Osteocyte (in vitro differentiated cells): Measurements from ENCODE around the gene ERGIC1. TPM values are rescaled to one million over a fixed set of nuclear protein-coding genes. Genes with fewer than 3 reads are reported as not detected.
"Not testable (repeated sequence)": the region's sequence is repeated elsewhere in the genome, so short reads cannot be mapped to it uniquely, and the experiment has no call there.

Source experiments
- DNase-seq: peaks from one replicate; pipeline ENCODE4 v3.0.0; 2021; ENCODE audit warnings: mixed read lengths; ENCODE audit not compliant: unreplicated experiment; ENCODE audit errors: extremely low spot score
- H3K27ac Mint-ChIP-seq: one replicate; pipeline ENCODE4 v1.8.0; 2021; ENCODE audit warnings: mild to moderate bottlenecking, mixed read lengths; ENCODE audit not compliant: unreplicated experiment
- H3K27me3 Mint-ChIP-seq: one replicate; pipeline ENCODE4 v1.8.0; 2021; ENCODE audit warnings: mixed read lengths; ENCODE audit not compliant: unreplicated experiment
- H3K36me3 Mint-ChIP-seq: one replicate; pipeline ENCODE4 v1.8.0; 2021; ENCODE audit warnings: mixed read lengths; ENCODE audit not compliant: unreplicated experiment
- H3K4me1 Mint-ChIP-seq: one replicate; pipeline ENCODE4 v1.8.0; 2021; ENCODE audit warnings: mixed read lengths; ENCODE audit not compliant: unreplicated experiment
- H3K4me3 Mint-ChIP-seq: one replicate; pipeline ENCODE4 v1.8.0; 2021; ENCODE audit warnings: mild to moderate bottlenecking, moderate library complexity, mixed read lengths; ENCODE audit not compliant: unreplicated experiment
- H3K9me3 Mint-ChIP-seq: one replicate; pipeline ENCODE4 v1.8.0; 2021; ENCODE audit warnings: mixed read lengths; ENCODE audit not compliant: unreplicated experiment
- total RNA-seq: library from RNA; stranded (reverse); gene quantifications from 2 replicates; pipeline ENCODE4 v1.2.1, GENCODE V29; 2021
- TF ChIP-seq, protein P1 (sequence below): fragments of 200-600 bp; sonication (generic); IDR thresholded peaks from 2 replicates; pipeline ENCODE4 v1.5.0; 2021; ENCODE audit warnings: antibody characterized with exemption, mild to moderate bottlenecking, moderate library complexity

ERGIC1 gene
- total RNA-seq, 1 donor from 2014 or later: 174 TPM

DNA sequence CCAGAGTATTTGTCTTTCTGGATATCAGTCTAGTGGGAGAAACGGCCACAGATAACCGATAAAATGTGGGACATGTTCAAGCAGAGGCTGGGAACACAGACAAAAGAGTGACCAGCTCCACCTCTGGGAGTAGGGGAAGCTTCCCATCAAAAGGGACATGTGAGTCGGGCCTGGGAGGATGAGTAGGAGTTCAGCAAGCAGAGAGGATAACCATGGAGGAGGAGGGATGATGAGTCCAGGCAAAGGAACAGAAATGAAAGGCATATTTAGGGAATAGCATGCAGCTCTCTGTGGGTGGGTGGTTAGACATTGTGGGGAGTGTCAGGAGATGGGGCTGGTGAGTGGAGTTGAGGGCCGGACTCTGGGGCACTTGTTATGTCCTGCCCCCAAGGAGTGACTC is 61.5 kb downstream of the ERGIC1 start:
- Mint-ChIP-seq H3K36me3 (peaks cover 21% of the 10 kb centered on the region), H3K27ac (peak overlapping the region; percentile 67), H3K4me3 (no peak overlapping the region), H3K27me3 (no peaks in the 10 kb centered on the region), H3K9me3 (no peaks in the 10 kb centered on the region), H3K4me1 (peaks cover 59% of the 10 kb centered on the region)
- TF ChIP-seq, protein P1, sequence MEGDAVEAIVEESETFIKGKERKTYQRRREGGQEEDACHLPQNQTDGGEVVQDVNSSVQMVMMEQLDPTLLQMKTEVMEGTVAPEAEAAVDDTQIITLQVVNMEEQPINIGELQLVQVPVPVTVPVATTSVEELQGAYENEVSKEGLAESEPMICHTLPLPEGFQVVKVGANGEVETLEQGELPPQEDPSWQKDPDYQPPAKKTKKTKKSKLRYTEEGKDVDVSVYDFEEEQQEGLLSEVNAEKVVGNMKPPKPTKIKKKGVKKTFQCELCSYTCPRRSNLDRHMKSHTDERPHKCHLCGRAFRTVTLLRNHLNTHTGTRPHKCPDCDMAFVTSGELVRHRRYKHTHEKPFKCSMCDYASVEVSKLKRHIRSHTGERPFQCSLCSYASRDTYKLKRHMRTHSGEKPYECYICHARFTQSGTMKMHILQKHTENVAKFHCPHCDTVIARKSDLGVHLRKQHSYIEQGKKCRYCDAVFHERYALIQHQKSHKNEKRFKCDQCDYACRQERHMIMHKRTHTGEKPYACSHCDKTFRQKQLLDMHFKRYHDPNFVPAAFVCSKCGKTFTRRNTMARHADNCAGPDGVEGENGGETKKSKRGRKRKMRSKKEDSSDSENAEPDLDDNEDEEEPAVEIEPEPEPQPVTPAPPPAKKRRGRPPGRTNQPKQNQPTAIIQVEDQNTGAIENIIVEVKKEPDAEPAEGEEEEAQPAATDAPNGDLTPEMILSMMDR: no peak
- DNase-seq: no peak

DNA sequence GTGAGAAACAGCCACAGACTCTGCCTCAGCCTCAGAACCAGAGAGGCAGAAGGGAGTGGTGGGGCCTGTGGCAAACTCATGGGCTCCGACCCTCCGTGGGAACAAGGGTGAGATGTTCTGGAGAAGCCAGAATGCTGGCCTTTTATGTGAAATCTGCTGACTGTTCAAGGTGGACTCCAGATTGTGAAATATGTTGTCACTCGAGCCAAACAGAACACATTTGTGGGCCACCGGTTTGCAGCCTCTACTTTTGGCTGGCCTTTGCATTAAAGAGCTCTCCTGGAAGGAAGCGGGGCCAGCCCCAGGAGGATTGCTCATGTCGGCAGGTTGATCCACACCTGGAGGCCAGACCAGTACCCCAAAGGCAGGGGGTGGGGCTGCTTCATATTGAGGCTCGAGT is 62.4 kb downstream of the ERGIC1 start:
- H3K9me3 Mint-ChIP-seq: no peaks in the 10 kb centered on the region
- TF ChIP-seq, protein P1: no peak
- no peak overlapping the region for H3K4me3 Mint-ChIP-seq
- no peak for DNase-seq
- peak overlapping the region; percentile 98 for H3K27ac Mint-ChIP-seq
- H3K27me3 Mint-ChIP-seq: no peaks in the 10 kb centered on the region
- peaks cover 16% of the 10 kb centered on the region for H3K36me3 Mint-ChIP-seq
- H3K4me1 Mint-ChIP-seq: peaks cover 67% of the 10 kb centered on the region

DNA sequence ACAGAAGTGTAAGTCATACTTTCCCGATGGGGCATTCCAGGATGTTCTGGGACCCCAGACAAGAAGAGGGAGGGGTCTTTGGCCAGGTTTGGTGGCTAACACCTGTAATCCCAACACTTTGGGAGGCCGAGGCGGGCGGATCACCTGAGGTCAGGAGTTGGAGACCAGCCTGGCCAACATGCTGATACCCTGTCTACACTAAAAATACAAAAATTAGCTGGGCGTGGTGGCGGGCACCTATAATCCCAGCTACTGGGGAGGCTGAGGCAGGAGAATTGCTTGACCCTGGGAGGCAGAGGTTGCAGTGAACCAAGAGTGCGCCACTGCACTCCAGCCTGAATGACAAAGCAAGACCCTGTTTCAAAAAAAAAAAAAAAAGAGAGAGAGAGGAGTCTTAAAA is 63.0 kb downstream of the ERGIC1 start:
- not testable (repeated sequence) for H3K27me3 Mint-ChIP-seq, H3K9me3 Mint-ChIP-seq, DNase-seq, H3K4me3 Mint-ChIP-seq
- Mint-ChIP-seq H3K36me3 (peaks cover 12% of the 10 kb centered on the region), H3K4me1 (peaks cover 67% of the 10 kb centered on the region), H3K27ac (peak overlapping the region; percentile 98)

DNA sequence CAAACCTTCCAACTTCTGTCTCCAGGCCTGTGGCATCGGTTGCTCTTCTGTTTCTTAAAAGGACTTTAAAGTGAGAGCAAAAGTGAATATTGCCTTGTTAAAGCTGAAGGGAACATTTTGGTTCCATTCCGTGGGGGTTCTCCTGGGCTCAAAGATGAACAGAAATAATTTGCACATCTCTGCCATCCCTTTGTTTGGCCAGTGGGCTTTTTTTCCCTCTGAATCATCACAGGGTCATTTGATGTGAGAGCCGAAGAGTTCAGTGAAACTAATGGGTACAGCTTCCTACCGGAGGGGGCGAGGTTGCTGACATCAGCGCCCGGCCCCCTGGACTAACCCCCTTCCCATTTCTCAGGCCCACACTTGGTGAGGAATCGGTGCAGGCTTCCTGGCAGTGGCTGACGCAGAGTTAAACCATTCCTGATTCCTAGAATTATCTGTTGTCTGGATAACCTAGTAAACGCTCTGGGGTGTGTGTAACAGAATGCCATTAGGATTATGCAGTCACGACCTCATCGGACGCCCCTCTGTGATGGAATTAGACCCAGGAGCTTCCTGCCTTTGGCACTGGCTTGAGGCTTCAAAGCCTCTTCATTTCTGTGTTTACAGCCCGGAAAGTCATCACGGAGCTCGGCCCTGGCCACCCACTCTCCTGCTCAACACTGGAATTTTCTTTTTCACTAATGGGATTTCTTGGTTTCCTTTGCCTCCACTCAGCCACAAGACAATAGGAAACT is 63.6 kb downstream of the ERGIC1 start:
- no peaks in the 10 kb centered on the region for H3K27me3 Mint-ChIP-seq
- peak overlapping the region; percentile 98 for H3K27ac Mint-ChIP-seq
- peaks cover 12% of the 10 kb centered on the region for H3K36me3 Mint-ChIP-seq
- DNase-seq: no peak
- peaks cover 68% of the 10 kb centered on the region for H3K4me1 Mint-ChIP-seq
- no peaks in the 10 kb centered on the region for H3K9me3 Mint-ChIP-seq
- TF ChIP-seq, protein P1: no peak
- H3K4me3 Mint-ChIP-seq: peak overlapping the region; percentile 33

DNA sequence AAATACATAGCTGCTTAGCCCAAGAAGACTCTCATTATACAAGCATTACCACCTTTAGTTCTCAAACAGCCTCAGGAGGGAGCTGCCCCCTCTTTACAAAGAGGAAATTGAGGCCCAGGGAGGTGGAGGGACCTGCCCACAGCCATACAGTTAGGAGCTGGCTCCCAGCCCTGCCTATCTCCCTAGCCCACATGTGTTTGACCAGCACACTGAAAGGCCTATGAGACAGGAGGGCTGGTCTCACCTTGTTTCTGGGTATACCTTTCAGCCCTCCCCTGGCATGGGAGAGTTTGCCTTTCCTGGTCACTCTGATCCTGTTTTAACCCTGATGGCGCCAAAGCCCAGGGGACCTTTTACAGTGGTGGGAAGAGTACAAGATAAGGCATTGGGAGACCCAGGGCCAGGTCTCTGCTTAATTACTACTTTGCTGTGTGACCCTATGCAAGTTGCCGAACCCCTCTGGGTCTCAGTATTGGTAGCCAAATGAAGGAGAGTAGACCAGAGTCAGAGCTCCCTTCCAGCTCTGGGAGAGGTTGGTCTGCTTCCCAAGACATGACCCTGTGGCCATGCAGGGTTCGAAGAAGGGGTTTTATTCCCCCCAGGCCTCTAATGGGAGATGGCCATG is 64.3 kb downstream of the ERGIC1 start:
- peaks cover 74% of the 10 kb centered on the region for H3K4me1 Mint-ChIP-seq
- peak overlapping the region; percentile 33 for H3K4me3 Mint-ChIP-seq
- TF ChIP-seq, protein P1: no peak
- H3K9me3 Mint-ChIP-seq: no peaks in the 10 kb centered on the region
- H3K36me3 Mint-ChIP-seq: peaks cover 12% of the 10 kb centered on the region
- no peaks in the 10 kb centered on the region for H3K27me3 Mint-ChIP-seq
- H3K27ac Mint-ChIP-seq: peak overlapping the region; percentile 98
- no peak for DNase-seq
